Activated T-helper 2 cell treated with anti-CD3 and anti-CD28 coated beads, Interferon-gamma antibody, Interleukin-2, Interleukin-4, amounts not matched to agents 10 μg/mL and 5 μg/mL and 100 μg/mL, durations not matched to agents 14 hours and 24 hours and 36 hours (primary cell): Measurements from ENCODE around the gene NOP56. TPM values are rescaled to one million over a fixed set of nuclear protein-coding genes. Genes with fewer than 3 reads are reported as not detected.
"Not testable (repeated sequence)": the region's sequence is repeated elsewhere in the genome, so short reads cannot be mapped to it uniquely, and the experiment has no call there.

ENCODE experiments used
- DNase-seq: peaks from one replicate; pipeline ENCODE4 v3.0.0; 2021; ENCODE audit warnings: low spot score
- H3K27ac Mint-ChIP-seq: one replicate; pipeline ENCODE4 v1.8.0; 2021; ENCODE audit warnings: mixed read lengths
- H3K27me3 Mint-ChIP-seq: one replicate; pipeline ENCODE4 v1.8.0; 2021; ENCODE audit warnings: low read depth, mixed read lengths
- H3K36me3 Mint-ChIP-seq: one replicate; pipeline ENCODE4 v1.8.0; 2021; ENCODE audit warnings: low read depth, mixed read lengths
- H3K4me1 Mint-ChIP-seq: one replicate; pipeline ENCODE4 v1.8.0; 2021; ENCODE audit warnings: low read depth, mixed read lengths
- H3K4me3 Mint-ChIP-seq: one replicate; pipeline ENCODE4 v1.8.0; 2021; ENCODE audit warnings: low read depth, mild to moderate bottlenecking, moderate library complexity, mixed read lengths
- H3K9me3 Mint-ChIP-seq: one replicate; pipeline ENCODE4 v1.8.0; 2021; ENCODE audit warnings: mixed read lengths
- intact Hi-C: fragments of 100-400 bp; cut with micrococcal nuclease; formaldehyde crosslinking; loops from one replicate; pipeline ENCODE4 v1.15.1; 2023
- total RNA-seq: library from RNA; stranded (reverse); gene quantifications from 2 replicates; pipeline ENCODE4 v1.2.3, GENCODE V29; 2022

Gene NOP56
- total RNA-seq, 1 donor from 2014 or later: 705 TPM

GRCh38 chr20:2692886-2693285, 40.5 kb downstream of the NOP56 start:
- Mint-ChIP-seq H3K27me3 (peaks cover 54% of the 10 kb centered on the region), H3K4me1 (peaks cover 24% of the 10 kb centered on the region), H3K27ac (no peak overlapping the region), H3K4me3 (no peak overlapping the region), H3K36me3 (peaks cover 9% of the 10 kb centered on the region), H3K9me3 (no peaks in the 10 kb centered on the region)
- no peak for DNase-seq
- intact Hi-C loops: no loop called here

GRCh38 chr20:2693286-2694007, 41.0 kb downstream of the NOP56 start:
- intact Hi-C loops: no loop called here
- H3K27me3 Mint-ChIP-seq: peaks cover 54% of the 10 kb centered on the region
- peaks cover 18% of the 10 kb centered on the region for H3K4me1 Mint-ChIP-seq

GRCh38 chr20:2694008-2694471, 41.6 kb downstream of the NOP56 start:
- Mint-ChIP-seq H3K4me1 (peaks cover 15% of the 10 kb centered on the region), H3K27me3 (peaks cover 54% of the 10 kb centered on the region), H3K9me3 (no peaks in the 10 kb centered on the region), H3K4me3 (peak overlapping the region; percentile 27), H3K36me3 (peaks cover 9% of the 10 kb centered on the region), H3K27ac (no peak overlapping the region)
- DNase-seq: no peak
- intact Hi-C loops: no loop called here

More at GRCh38 chr20:2693286-2694007, 41.0 kb downstream of the NOP56 start:
- H3K27ac Mint-ChIP-seq: no peak overlapping the region
- DNase-seq: peak; percentile 36
- peak overlapping the region; percentile 27 for H3K4me3 Mint-ChIP-seq
- H3K36me3 Mint-ChIP-seq: peaks cover 9% of the 10 kb centered on the region
- H3K9me3 Mint-ChIP-seq: no peaks in the 10 kb centered on the region

- Mint-ChIP-seq H3K4me1 (peaks cover 11% of the 10 kb centered on the region), H3K9me3 (no peaks in the 10 kb centered on the region), H3K27me3 (peaks cover 50% of the 10 kb centered on the region), H3K27ac (no peak overlapping the region), H3K4me3 (peak overlapping the region; percentile 65), H3K36me3 (peaks cover 9% of the 10 kb centered on the region)
- no peak for DNase-seq
- intact Hi-C loops: no loop called here
These were observed 42.1 kb downstream of the NOP56 start for GRCh38 chr20:2694519-2694918.

DNA sequence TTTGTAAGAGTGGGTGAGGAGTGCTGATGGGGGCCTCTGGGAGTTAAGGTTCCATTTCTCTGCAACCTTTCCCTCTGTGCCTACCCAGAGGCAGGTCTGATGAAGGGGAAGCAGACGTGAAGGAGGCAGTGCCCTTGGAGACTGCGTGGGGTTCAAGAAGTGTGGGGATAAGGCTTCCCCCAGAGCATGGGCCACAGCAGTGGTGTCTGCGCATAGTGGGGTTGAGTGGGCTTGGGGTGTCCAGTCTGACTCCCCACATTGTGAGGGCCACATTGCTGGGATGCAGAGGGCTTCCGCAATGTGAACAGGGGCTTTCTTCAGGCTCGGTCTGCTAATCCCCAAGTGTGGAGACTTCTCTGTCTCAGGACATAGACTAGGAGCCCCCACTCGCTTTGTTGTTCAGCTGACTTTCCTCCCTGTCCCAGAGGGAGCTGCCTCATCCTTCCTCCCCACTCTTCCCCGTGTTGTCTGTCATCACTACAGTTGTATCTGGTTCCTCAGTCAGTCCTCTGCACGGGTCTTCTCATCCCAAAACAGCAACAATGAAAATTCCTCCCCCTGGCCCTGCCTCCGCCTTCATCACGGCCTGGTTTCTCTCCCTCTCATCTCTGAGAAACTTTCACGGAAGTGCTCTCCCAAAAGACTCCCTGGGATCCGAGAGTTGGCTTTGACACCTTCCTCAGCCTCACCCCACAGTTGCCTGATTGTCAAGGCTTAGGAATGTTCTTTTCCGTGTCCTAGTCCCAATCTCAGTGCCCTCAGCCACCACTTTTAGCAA, 43.0 kb downstream of the NOP56 start:
- Mint-ChIP-seq H3K9me3 (no peaks in the 10 kb centered on the region), H3K36me3 (peaks cover 9% of the 10 kb centered on the region), H3K27ac (no peak overlapping the region), H3K4me1 (peaks cover 11% of the 10 kb centered on the region), H3K27me3 (peaks cover 45% of the 10 kb centered on the region), H3K4me3 (peak overlapping the region; percentile 65)
- no peak for DNase-seq
- intact Hi-C loops: no loop called here

GRCh38 chr20:2695984-2696525, 43.6 kb downstream of the NOP56 start:
- H3K27me3 Mint-ChIP-seq: peaks cover 43% of the 10 kb centered on the region
- H3K27ac Mint-ChIP-seq, DNase-seq, intact Hi-C loops, H3K4me3 Mint-ChIP-seq, H3K9me3 Mint-ChIP-seq, H3K36me3 Mint-ChIP-seq: not testable (repeated sequence)
- peaks cover 11% of the 10 kb centered on the region for H3K4me1 Mint-ChIP-seq

- Mint-ChIP-seq H3K36me3 (peaks cover 5% of the 10 kb centered on the region), H3K27ac (no peak overlapping the region), H3K9me3 (no peaks in the 10 kb centered on the region)
These were observed 44.2 kb downstream of the NOP56 start for GRCh38 chr20:2696646-2697045.

DNA sequence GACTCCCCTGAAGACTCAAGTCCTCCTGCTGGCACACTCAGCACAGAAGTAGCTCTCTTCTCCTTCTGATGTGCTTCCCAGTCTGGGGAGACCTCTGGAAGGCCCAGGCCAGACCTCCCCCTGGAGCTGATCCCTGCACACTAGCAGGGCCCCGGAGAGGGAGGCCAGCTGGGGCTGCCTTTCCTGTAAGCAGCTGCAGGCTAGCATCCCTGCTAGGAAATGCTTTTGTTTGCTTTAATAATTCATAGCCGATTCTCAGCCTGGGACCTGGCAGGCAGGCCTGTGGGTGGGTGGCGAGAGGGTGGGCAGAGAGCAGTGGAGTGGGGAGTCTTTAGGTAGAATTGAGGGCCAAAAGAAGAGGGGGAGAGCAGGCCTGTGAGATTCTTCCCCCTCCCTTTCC, 45.3 kb downstream of the NOP56 start:
- Mint-ChIP-seq H3K4me1 (peaks cover 1% of the 10 kb centered on the region), H3K27me3 (peaks cover 31% of the 10 kb centered on the region), H3K4me3 (no peak overlapping the region), H3K27ac (no peak overlapping the region), H3K9me3 (no peaks in the 10 kb centered on the region), H3K36me3 (no peaks in the 10 kb centered on the region)
- intact Hi-C loops: no loop called here
- no peak for DNase-seq

More at GRCh38 chr20:2696646-2697045, 44.2 kb downstream of the NOP56 start:
- peaks cover 37% of the 10 kb centered on the region for H3K27me3 Mint-ChIP-seq
- peaks cover 7% of the 10 kb centered on the region for H3K4me1 Mint-ChIP-seq
- no peak for DNase-seq
- intact Hi-C loops: no loop called here
- H3K4me3 Mint-ChIP-seq: no peak overlapping the region

- H3K27ac Mint-ChIP-seq: no peak overlapping the region
- H3K36me3 Mint-ChIP-seq: no peaks in the 10 kb centered on the region
- H3K4me3 Mint-ChIP-seq: no peak overlapping the region
- peaks cover 1% of the 10 kb centered on the region for H3K4me1 Mint-ChIP-seq
- no peaks in the 10 kb centered on the region for H3K9me3 Mint-ChIP-seq
- peaks cover 31% of the 10 kb centered on the region for H3K27me3 Mint-ChIP-seq
- peak; percentile 6 for DNase-seq
- intact Hi-C loops: no loop called here
These were observed 45.9 kb downstream of the NOP56 start for GRCh38 chr20:2698186-2698817.

DNA sequence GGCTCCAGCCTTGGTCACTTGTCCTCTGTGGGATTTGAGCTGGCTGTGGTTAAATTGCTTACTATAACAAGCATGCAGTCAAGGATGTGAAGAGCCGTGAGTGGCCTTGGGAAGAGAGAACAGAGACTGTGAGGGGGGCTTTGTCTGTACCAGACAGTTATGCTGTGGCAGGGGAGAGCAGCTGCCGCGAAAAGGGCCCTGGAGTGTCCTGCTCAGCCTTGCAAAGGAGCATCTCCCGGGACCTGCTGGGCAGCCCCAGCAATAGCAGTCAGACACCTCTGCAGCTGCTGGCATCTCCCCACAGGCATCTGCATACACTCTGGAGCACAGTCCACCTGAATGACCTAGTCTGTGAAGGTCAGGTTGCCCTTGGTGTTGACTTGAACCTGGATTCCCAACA, 46.5 kb downstream of the NOP56 start:
- H3K27ac Mint-ChIP-seq: no peak overlapping the region
- no peak overlapping the region for H3K4me3 Mint-ChIP-seq
- H3K27me3 Mint-ChIP-seq: peaks cover 30% of the 10 kb centered on the region
- peak; percentile 6 for DNase-seq
- no peaks in the 10 kb centered on the region for H3K9me3 Mint-ChIP-seq
- H3K36me3 Mint-ChIP-seq: no peaks in the 10 kb centered on the region
- H3K4me1 Mint-ChIP-seq: peaks cover 1% of the 10 kb centered on the region
- intact Hi-C loops: no loop called here

DNA sequence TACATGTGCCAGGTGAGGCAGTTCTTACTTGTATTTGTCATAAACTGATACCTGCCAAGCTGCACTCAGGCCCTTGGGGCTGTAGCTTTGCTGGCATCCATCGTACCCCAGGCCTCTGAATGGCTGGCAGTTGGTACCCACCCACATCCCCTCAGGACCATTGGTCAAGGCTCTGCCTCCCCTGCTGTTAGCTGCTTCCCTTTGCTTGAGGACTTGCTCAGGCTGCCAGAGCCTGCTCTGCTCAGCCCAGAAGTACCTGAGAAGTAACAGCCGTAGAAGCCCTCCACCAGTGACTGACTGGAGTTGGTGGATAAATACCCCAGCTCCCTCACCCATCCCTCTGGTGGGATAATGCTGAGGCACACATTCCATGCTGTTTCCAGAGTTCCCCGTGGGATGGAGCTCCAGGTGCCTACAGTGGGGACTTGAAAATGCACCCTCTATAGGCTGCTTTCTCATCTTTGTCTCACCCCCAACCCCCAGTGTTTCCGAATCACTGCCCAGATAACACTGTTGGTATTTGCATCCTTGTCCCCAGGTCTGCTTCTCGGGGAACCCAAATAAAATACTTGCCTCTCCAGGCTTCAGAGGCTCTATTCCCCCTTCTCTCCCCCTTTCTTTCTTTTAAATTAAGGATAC, 47.5 kb downstream of the NOP56 start:
- DNase-seq: no peak
- Mint-ChIP-seq H3K27ac (no peak overlapping the region), H3K27me3 (peaks cover 22% of the 10 kb centered on the region), H3K4me3 (no peak overlapping the region), H3K9me3 (no peaks in the 10 kb centered on the region), H3K36me3 (no peaks in the 10 kb centered on the region), H3K4me1 (peaks cover 1% of the 10 kb centered on the region)
- intact Hi-C loops: no loop called here

GRCh38 chr20:2700913-2701620, 48.6 kb downstream of the NOP56 start:
- no peaks in the 10 kb centered on the region for H3K36me3 Mint-ChIP-seq
- no peaks in the 10 kb centered on the region for H3K9me3 Mint-ChIP-seq

More at GRCh38 chr20:2700913-2701620, 48.6 kb downstream of the NOP56 start:
- Mint-ChIP-seq H3K27me3 (peaks cover 13% of the 10 kb centered on the region), H3K4me3 (no peak overlapping the region), H3K27ac (no peak overlapping the region), H3K4me1 (no peaks in the 10 kb centered on the region)
- DNase-seq: no peak
- intact Hi-C loops: no loop called here
